Lung microvascular endothelial cell (primary cell): Measurements from ENCODE around the gene FYCO1. TPM values are rescaled to one million over a fixed set of nuclear protein-coding genes. Genes with fewer than 3 reads are reported as not detected.

Experiments
- DNase-seq, 2 donors: peaks; one replicate each; pipeline versions ENCODE4 v3.0.0 to v3.0.0-alpha.2; 2010; ENCODE audit warnings: low read depth in 2 of 2
- total RNA-seq: library from RNA; depleted of rRNA; stranded (reverse); fragments of >200 nt; gene quantifications from 2 replicates; pipeline ENCODE4 v1.2.1, GENCODE V29; 2014

The FYCO1 gene
- total RNA-seq, 1 donor from 2014 or later = 11.5 TPM

GRCh38 chr3:45984331-45985312 lies 11.0 kb downstream of the FYCO1 start:
- no peak for DNase-seq

GRCh38 chr3:45983770-45984169 lies 11.9 kb downstream of the FYCO1 start:
- no peak for DNase-seq

GRCh38 chr3:45981346-45982074 lies 14.1 kb downstream of the FYCO1 start:
- no peak for DNase-seq

DNA sequence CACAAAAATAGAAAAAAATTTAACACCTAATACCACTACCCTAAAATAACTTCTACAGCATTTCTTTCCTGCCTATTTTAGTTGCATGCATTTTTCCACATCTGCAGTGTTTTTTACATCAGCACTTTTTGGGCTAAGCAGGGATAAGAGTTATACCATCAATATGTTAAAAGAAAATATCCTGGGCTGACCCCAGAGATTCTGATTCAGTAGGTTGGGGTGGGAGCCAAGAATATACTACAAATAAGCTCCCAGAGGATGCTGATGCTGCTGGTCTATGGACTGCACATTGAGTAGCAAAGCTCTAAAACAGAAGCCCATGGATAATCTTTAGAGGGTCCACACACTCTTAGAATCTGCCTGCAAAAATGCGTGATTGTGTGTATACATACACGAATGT lies 14.8 kb downstream of the FYCO1 start:
- DNase-seq = no peak

GRCh38 chr3:45980229-45980813 lies 15.3 kb downstream of the FYCO1 start:
- DNase-seq = no peak

DNA sequence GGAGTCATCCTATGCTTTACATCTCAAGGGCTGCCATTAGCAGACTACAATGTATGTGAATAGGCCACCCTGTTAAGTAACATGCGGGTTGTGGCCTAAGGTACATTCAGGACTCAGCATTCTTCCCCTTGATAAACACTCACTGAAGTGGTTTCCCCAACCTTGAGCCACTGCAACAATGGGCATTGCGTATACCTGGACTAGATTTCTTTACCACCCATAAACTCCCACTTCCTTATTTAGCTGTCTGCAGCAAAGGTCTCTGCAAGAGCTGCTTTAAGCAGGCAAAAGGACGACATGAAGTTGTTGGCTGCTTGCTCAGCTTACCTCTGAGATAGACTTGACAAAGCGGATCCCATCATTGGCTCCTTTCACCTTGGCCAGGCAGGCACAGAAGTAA lies 16.2 kb downstream of the FYCO1 start:
- no peak for DNase-seq

DNA sequence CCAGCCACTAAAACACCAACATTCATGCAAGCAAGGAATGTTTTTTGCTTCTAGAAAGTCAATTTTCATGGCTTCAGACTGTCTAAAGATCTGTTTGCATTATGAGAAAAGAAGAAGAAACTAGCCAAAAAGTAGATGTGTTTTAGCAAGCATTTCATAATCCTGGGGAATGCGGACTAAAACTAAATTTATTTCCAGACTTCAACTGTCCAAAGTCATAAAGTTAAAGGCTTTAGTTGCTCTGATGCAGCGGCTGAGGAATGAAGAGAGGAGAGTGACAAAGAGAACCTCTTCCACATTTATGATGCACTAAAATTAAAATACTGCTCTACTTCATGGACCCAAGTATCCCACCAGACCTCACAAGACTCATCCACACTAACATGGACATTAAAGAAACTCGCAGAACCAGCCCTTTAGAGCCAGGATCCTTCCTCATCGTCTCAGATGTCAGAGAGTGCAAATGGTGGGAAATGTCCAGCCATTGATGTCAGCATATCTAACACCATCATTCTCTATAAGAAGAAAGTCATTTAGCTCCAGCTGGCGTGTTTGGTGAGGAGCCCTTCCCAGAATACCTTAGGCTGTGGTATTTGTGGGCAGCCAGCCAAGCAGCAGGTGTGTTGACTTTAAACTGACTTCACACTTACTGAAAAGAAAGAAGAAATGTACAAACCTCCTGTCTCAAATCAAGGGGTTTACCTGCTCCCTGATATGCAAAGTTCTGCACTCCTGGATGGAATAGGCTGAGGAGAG lies 17.4 kb downstream of the FYCO1 start:
- DNase-seq = no peak

DNA sequence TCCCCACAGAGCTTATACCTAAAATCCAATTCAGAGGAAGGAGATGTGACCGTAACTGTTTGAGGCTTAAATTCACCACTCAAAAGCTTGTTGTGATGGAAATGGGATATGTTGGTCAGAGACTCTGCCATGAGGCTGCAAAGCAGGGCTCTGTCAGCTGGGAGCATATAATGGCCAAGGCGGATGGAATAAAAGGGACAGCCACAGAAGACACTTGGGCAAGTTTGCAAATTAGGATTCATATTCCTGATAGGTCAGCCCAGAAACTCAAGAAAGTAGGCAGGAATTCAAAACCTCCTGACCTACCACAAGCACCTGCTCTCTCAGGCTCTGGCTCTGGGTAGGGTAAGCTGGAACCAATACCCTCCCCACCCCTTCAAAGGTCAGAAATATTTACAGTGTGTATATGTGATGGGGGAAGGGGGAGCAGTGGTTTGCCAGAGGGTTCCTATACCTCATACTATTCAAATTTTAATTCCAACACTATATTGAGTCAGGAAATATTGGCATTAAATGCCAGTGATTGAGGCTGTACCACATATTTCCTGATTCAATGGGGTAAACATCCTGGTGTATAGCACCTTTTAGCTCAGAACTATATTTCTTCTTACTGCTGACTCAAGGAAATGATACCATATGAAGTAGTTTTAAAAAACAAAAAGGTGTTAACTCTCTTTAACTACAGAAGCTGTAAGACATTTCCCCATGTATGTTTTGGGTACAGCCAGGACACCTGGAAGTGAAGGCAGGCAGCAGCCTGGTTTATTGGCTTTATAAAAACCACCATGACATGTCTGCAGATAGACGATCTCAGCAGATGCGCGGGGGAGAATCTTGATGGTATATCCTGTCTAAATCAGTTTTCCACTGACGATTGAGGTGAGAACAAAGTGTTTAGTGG lies 19.2 kb downstream of the FYCO1 start:
- DNase-seq = no peak

DNA sequence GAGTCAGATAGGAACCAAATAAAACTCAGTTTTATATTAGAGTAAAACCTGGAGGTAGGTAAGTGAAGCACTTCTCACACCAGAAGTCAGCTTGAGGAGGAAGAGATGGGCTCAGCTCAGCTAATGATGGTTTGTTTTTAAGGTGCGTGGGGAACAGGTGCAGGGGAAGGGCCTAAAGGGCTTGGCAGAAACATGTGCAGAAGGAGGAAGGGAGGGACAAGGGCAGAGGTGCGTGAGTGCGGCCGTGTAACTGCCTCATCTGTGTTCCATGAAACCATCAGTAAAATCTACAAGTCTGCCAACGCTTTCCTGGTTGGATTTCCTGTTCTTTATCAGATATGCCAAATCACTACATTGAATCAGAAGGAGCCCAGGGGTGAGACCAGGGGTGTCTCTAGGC lies 19.9 kb downstream of the FYCO1 start:
- no peak for DNase-seq

GRCh38 chr3:45974686-45975085 lies 20.9 kb downstream of the FYCO1 start:
- no peak for DNase-seq

- DNase-seq = peak in 1 of 2 donors; percentile 42
Observed at GRCh38 chr3:45972534-45973402, 22.9 kb downstream of the FYCO1 start.

DNA sequence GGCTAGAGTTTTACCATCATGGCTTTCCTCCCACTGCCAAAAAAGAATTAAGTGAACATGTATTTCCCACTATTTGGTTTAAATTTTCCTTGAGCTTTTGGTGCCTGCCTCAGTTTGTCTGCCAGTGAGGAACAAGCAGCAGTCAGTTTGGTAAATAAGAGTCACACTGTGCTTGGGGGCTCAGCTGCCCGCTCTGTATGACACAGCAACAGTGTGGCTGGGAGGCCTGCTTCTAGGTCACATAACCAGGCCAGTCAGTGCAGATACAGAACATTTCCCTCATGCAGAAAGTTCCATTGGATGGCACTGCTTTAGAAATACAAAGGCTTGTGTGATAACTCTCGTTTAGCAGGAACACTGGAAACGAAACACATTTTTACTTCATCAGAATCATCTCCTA lies 25.7 kb downstream of the FYCO1 start:
- DNase-seq = no peak

DNA sequence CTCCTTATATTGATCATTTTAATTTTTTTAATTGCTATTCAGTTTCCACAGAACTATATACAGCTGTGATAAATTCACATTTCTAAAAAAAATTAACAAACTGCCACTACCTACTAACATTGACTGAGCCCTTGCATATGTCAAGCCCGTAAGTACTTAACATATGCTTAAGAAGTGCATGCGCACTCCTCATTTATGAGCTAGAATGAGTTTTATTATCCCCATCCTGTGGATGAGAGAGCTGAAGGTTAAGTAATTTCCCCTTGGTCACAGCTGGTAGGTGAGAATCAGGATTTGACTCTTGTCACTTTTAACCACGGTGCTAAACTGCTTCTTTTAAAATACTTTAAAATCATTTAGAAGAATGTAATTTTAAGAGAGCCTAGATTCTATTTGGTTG lies 26.5 kb downstream of the FYCO1 start:
- no peak for DNase-seq

DNA sequence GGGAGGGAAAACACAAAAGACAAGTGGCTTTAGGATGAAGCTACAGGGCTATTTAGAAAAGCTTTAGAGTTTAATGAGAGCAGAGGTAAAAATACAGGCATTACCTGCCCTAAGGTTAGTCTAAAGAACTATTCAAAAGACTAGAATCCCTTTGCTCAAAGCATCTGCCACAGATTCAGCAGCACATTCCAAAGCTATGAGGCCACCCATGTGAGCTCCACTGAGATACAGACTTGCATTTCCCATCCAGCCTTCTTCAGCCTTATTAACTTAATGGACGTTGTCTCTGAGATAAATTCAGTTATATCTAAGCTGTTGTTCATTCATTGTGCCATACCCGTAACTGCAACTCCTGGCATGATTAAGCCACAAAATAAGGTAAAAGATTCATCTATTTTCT lies 26.9 kb downstream of the FYCO1 start:
- peak in 1 of 2 donors; percentile 21 for DNase-seq

DNA sequence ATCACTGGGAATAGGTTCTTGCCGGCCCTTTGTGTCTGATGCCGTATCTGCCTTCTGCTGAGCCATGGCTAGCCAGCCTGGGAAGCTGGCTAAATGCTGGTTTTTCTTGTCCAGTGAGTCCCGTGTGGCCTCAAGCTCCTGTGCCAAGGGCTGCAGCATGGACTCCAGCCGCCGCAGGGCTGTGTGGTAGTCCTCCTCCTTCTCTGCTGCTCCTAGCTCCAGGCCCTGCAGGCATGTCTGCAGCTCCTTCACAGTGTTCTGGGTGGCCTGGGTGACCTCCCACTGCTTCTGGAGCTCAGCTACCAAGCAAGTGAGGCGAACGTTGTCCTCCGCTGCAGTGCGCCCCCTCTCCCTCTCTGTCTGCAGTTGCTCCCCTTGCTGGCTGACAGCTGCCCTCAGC lies 27.5 kb downstream of the FYCO1 start:
- DNase-seq = no peak

GRCh38 chr3:45967724-45968123 lies 27.9 kb downstream of the FYCO1 start:
- no peak for DNase-seq

DNA sequence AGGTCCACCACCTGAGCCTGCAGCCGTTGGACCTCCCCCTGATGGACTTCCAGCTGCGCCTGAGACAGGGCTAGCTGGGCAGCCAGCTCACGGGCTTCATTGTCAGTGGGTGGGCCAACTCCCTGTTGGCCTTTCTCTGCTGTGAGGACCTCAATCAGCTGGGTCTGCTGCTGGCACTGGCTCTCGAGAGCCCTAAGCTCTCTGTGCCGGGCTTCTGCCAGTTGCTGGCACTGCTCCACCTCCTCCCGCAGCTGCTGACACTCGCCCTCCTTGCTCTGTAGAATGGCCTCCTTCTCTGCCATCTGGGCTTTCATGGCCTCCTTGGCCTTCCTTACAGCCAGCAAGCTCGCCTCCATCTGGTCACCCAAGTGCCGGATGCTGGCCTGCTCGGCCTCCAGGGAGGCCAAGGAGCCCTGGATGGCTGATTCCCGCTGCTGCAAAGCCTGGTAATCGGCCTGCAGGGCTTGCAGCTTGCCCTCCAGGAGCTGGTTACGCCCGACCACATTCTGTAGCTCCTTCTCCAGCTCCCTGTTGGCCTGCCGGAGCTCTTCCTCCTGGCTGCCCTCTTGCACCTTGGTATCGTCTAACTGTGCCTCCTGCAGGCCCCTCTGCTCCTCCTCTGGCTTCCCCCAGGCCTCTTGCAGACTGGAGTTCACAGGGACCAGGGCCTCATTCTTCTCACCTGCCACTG lies 28.5 kb downstream of the FYCO1 start:
- DNase-seq = no peak

- no peak for DNase-seq
Observed at GRCh38 chr3:45966371-45966791, 29.2 kb downstream of the FYCO1 start.

- DNase-seq = no peak
Observed at GRCh38 chr3:45965653-45966052, 30.0 kb downstream of the FYCO1 start.
